OCI-LY3 (cell line): ENCODE measurements around the gene KIF3B.

Source experiments
- CTCF ChIP-seq: fragments of 200-600, 300-600 bp; sonication (generic); IDR thresholded peaks from 2 replicates; pipeline ENCODE4 v1.5.1; 2014; ENCODE audit warnings: antibody characterized with exemption, low read length, low read depth
- EZH2phosphoT487 ChIP-seq: fragments of 200-600 bp; shearing (Covaris generic); IDR thresholded peaks from 2 replicates; pipeline ENCODE4 v1.6.1; 2018; ENCODE audit warnings: antibody characterized with exemption, mixed run types, low read depth

DNA sequence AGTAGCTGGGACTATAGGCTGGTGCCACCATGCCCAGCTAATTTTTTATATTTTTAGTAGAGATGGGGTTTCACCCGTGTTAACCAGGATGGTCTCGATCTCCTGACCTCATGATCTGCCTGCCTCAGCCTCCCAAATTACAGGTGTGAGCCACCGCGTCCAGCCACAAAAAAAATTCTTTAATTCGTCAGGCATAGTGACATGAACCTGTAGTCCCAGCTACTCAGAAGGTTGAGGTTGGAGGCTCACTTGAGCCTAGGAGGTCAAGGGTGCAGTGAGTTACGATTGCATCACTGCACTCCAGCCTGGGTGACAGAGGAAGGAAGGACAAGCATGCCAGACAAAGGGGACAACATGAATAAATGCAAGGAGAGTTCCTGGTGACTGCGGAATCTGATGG, 61.2 kb downstream of the KIF3B start:
- TF ChIP-seq CTCF (no peak), EZH2phosphoT487 (no peak)
